ENCODE results near the gene PKDCC. TPM values are rescaled to one million over a fixed set of nuclear protein-coding genes. Genes with fewer than 3 reads are reported as not detected.
"Not testable (repeated sequence)": the region's sequence is repeated elsewhere in the genome, so short reads cannot be mapped to it uniquely, and the experiment has no call there.

PKDCC gene
- total RNA-seq, 1 donor from 2014 or later, result 367 TPM

DNA sequence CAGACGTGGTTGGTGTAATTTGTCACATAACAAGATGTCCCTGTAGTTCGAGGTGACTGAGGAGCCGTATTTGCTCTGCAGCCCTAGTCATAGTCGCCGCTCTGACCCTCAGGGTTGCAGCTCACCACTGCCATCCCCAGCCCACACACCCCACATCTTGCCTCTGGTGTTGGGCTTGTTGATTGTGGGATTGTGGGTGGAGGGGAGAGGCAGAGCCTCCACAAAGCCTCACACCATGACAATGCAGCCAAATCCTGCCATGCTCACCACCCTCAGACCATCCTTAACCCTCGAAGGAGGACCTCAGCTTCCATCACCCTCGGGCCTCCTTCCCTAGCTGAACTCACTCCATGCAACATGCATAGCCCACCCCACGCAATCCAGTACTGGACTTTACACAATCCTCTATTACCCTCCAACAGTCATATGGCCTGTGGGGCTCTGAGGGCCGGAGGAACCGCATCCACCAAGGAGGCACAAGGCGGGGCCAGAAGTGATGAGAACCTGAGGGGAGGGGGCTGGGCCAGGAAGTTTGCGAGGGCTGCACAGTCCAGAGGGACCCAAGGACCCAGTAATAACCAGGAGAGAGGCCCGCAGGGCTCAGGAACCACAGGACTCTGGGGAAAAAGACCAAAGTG lies 11.6 kb downstream of the PKDCC start:
- ATAC-seq, result peak; percentile 25
- no peak for DNase-seq (ENCODE audit: low spot score)
- intact Hi-C loops (cut with DNase I), result no loop called here

GRCh38 chr2:42060028-42060427 lies 12.2 kb downstream of the PKDCC start:
- ATAC-seq, result peak; percentile 6
- intact Hi-C loops (cut with DNase I), result no loop called here
- no peak for DNase-seq (ENCODE audit: low spot score)

DNA sequence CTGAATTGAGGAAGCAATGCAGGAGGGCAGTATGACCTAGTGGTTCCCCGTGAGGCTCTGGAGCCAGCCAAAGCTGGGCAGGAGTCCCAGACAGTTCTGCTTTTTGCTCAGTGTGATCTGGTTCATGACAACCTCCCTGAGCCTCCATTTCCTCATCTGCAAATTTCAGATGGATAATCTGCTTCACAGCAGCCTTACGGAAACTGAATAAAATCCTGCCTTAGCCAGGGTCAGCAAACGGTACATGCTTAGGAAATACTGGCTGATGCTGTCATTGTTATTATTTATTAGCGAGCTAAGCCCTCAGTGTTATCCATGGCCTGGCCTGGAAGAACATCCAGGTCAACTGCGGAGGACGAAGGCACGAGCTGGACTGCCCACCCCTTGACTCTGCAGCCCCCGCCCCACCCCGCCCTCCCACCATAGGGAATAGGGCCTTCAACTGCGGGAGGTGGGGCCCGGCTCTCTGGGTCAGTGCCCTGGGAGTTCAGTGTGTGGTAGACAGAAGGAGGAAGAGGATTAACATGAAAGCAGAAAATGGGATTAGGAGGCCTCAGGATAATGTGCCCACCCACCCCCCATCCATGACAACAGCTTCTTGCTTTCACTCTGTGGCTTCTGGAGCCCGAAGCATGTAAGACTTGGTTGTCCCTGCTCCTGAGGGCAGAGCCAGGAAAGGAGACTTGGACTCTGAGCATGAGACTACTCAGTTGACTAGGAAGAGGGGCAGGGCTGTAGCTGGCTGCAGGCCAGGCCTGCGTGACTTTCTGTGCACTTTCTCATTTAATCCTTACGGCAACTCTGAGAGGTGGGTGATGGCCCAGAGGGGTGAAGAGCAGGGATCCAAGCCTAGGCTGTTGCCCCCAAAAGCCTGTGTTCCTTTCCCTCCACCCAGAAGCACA lies 13.1 kb downstream of the PKDCC start:
- ATAC-seq (peak; percentile 76), DNase-seq (ENCODE audit: low spot score) (no peak)
- intact Hi-C loops (cut with DNase I), result no loop called here

- DNase-seq (ENCODE audit: low spot score) (no peak), ATAC-seq (no peak)
- intact Hi-C loops (cut with DNase I), result no loop called here
Measured at GRCh38 chr2:42061839-42062238, 14.0 kb downstream of the PKDCC start.

DNA sequence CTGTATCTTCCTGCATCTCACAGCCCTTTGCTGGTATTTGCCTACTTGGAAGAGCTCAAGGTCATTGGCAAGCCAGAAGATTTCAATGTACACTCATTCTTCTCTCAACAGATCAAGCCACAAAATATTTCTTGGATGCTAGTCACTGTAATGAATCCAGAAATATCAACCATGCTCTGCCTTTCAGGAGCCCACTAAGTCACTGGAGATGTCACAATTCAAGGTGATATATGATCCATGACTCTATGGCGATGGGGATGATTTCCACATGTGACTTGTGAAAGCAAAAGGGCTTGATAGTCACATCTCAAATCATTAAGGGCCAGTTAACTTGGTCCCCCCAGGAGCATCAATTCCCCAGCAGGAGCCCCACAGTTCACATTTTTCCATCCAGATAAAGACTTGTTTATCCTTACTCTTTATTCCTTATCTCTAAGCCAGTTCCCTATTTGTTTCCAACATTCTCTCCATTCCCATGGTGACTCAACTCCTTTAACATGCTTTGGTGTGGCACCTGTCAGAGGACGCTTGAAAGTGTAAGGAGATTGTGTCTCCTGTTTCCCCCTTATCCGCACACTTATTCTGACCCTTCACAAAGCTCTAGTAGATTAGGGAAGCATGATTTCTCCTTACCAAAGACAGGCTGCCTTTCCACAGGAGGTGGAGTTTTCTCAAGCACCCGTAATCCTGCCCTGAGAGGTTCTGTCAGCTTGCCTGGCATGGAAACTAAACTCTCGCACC lies 15.8 kb downstream of the PKDCC start:
- DNase-seq (ENCODE audit: low spot score) (no peak), ATAC-seq (peak; percentile 6)
- intact Hi-C loops (cut with DNase I), result no loop called here

GRCh38 chr2:42064417-42064942 lies 16.7 kb downstream of the PKDCC start:
- intact Hi-C loops (cut with DNase I), result no loop called here
- DNase-seq (ENCODE audit: low spot score) (no peak), ATAC-seq (no peak)

GRCh38 chr2:42065753-42066152 lies 17.9 kb downstream of the PKDCC start:
- intact Hi-C loops (cut with DNase I); DNase-seq (ENCODE audit: low spot score); ATAC-seq: not testable (repeated sequence)

GRCh38 chr2:42067001-42067400 lies 19.2 kb downstream of the PKDCC start:
- DNase-seq (ENCODE audit: low spot score); intact Hi-C loops (cut with DNase I); ATAC-seq: not testable (repeated sequence)

DNA sequence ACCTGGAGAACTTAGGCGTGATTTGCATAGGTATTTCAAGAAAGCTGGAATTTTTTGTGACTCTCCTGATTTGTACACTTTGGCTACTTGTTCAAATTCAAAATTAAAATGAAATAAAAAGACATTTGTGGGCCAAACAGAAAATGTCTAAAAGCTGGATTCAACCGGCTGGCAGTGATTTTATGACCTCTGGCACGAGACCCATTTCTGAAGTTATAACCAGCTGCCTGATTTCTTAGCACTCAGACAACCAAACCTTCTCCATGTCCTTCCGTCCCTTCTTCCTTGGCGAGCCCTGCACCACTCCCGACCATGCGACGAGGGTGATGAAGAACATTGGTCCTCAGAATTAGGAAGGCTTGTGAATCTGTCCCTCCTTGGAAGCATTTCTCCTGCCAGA lies 19.7 kb downstream of the PKDCC start:
- DNase-seq (ENCODE audit: low spot score) (no peak), ATAC-seq (no peak)
- intact Hi-C loops (cut with DNase I), result no loop called here

DNA sequence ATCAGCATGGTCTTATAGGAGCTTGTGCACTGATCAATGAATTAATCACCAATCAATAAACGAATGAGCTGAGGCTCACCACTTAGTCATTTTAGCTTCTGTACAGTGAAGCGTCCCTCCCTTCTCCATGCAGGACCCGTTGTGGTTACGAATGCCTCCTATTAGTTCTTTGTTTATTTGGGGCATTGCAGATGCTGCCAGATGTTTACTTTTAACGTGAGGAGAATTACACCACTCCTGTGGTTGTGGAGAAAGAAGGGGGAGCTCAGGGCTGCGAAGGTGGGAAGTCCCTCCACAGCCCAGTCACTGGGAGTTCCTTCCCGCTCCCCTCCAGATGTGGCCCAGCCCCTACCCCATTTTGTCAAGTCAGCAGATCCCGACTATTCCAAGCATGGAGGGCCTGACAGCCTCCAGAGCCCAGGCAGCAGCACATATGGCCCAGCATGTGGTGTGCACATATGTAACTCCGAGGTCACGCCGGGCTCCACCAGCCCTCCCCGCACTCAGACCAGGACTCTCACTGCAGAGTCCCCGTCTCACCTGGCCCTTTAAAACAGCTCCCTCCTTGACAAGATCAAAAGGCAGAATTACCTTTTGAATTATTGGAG lies 20.9 kb downstream of the PKDCC start:
- intact Hi-C loops (cut with DNase I), result no loop called here
- ATAC-seq, result no peak
- DNase-seq (ENCODE audit: low spot score), result no peak

DNA sequence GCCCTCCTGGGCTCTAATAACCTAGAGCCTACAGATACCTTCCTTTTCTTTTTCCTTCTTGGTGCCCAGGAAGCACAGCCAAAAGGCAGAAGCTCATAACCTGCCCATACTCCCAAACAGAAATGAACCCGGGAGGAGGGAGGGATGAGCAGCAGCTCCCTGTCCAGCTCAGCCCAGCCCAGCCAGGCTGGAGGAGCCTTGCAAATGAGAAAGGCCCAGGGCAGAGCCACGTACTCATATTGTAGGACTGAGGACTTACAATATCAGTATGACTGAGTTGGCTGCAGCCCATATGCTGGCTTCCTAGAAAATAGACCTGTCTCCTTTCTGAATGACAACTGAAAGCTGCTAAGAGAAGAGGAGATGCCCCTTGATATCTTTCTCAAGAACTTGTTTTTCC lies 21.7 kb downstream of the PKDCC start:
- DNase-seq (ENCODE audit: low spot score) (no peak), ATAC-seq (no peak)
- intact Hi-C loops (cut with DNase I), result no loop called here

DNA sequence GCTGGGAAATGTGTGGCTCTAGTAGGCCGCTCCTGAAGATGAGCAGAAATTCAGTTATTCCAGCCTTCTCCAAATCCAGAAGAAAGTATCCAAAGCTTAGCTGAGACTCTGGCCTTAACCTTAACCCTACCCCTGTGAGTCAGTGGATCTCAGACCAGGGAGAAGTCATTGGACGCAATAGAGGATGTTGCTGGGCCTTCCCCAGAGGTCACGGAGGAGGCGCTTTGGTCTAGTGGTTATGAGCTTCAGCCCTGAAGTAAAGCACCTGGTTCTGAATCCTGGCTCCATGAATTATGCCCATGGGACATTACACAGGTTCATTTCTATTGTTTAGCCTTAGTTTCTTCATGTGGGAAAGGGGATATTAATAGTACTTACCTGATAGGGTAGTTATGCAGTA lies 24.0 kb downstream of the PKDCC start:
- ATAC-seq, result peak; percentile 87
- no peak for DNase-seq (ENCODE audit: low spot score)
- intact Hi-C loops (cut with DNase I), result no loop called here

DNA sequence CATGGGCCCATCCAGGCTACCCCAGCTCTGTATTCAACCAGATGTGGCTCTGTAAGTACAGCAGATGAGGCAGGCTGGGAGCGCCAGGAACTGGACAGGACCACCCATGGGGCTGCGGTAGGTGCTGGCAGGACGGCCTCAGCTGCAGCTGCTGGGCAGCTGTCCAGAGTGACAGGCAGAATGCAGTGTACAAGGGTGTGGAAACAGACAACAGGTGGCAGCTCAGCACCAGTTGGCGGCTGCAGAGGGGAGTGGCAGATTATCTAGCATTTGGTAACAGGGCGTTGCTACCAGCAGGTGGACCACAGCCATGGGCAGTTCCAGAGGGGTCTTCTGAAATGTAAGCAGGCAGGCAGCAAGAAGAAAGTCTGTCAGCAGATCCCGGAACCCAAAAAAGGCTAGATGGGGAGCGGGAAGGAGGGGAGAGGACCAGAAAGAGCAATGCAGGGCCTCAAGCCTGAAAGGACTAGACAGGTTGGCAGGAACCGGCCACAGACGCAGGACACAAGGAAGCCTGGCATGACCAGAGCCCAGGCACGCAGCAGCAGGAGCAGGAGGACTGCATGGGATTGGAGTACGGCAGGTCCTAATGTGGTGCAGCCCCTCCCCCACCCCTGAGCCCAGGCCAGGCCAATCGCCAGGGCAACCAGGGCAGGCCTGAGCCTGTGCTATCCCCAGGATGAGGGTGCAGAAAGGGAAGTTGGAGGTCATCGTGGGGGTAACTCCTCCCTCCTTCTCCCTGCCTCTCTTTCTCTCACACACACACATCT lies 24.7 kb downstream of the PKDCC start:
- peak; percentile 77 for DNase-seq (ENCODE audit: low spot score)
- peak; percentile 93 for ATAC-seq
- intact Hi-C loops (cut with DNase I), result no loop called here

GRCh38 chr2:42073739-42074503 lies 26.1 kb downstream of the PKDCC start:
- no peak for DNase-seq (ENCODE audit: low spot score)
- intact Hi-C loops (cut with DNase I), result no loop called here
- no peak for ATAC-seq

- intact Hi-C loops (cut with DNase I), result no loop called here
- ATAC-seq (no peak), DNase-seq (ENCODE audit: low spot score) (no peak)
Measured at GRCh38 chr2:42074661-42075060, 26.8 kb downstream of the PKDCC start.

DNA sequence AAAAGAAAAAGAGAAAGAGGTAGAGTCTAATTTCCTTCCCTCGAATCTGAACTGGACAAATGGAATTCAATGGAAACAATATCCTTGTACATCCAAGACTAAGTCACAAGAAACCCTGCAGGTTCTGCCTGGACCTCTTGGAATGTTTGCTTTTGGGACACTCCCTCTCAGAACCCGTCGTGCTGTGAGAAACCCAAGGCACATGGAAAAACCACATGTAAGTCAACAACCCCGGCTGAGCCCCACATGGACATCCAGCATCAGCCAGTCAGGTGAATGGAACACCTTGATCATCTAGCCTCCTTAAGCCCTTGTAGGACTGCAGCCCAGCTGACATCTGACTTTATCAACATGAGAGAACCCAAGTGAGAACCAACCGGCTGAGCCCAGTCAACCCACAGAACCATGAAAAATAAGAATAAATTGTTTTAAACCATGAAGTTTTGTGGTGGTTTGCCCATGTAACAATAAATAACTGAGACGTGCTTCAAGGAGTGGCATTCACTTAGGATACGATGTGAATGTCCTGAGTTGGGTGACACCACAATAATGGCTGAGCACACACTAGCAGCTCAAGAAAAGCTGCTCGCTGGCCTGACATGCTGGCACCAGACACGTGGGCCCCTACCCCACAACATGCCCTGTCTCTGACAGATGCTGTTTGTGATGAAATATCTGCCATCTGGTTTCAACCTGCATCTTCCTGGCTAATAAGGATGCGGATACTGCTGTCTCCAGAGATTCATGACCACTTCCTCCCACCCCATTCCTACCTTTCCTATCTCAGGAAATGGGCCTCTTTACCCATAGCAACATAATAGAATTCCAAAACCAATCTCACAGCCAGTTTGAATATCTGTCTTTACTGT lies 28.8 kb downstream of the PKDCC start:
- DNase-seq (ENCODE audit: low spot score) (no peak), ATAC-seq (no peak)
- intact Hi-C loops (cut with DNase I), result no loop called here

GRCh38 chr2:42077343-42077742 lies 29.5 kb downstream of the PKDCC start:
- DNase-seq (ENCODE audit: low spot score) (no peak), ATAC-seq (no peak)
- intact Hi-C loops (cut with DNase I), result no loop called here

Measured in sciatic nerve (tissue), 2 donors.